Breast epithelium (tissue), 4 donors: ENCODE results near the gene IQCB1. TPM values are rescaled to one million over a fixed set of nuclear protein-coding genes. Genes with fewer than 3 reads are reported as not detected.
"Not testable (repeated sequence)": the region's sequence is repeated elsewhere in the genome, so short reads cannot be mapped to it uniquely, and the experiment has no call there.

Source experiments
- DNase-seq, 2 donors: peaks; one replicate each; pipeline ENCODE4 v3.0.0-alpha.2; 2019; ENCODE audit warnings: low spot score in 2 of 2
- H3K27ac ChIP-seq, 2 donors: fragments of 200-600 bp; sonication (generic) in 1 of 2; one replicate each; pipeline ENCODE4 v1.5.1; 2016 to 2019; ENCODE audit warnings: mild to moderate bottlenecking in 1 of 2
- H3K27me3 ChIP-seq, 2 donors: fragments of 200-600 bp; sonication (generic) in 1 of 2; one replicate each; pipeline versions ENCODE4 v1.5.1 to v1.6.0; 2017 to 2019; ENCODE audit warnings: control low read depth in 1 of 2, mild to moderate bottlenecking in 1 of 2
- H3K36me3 ChIP-seq: fragments of 200-600 bp; one replicate; pipeline ENCODE4 v1.5.1; 2019
- H3K4me1 ChIP-seq, 2 donors: fragments of 200-600 bp; sonication (generic); one replicate each; pipeline ENCODE4 v1.5.1; 2016 to 2019; ENCODE audit warnings: control low read depth in 1 of 2
- H3K4me3 ChIP-seq, 3 donors: fragments of 200-600 bp; sonication (generic); 1 replicate in 2 of 3; 2 replicates in 1 of 3; pipeline ENCODE4 v1.5.1; 2016 to 2019; ENCODE audit warnings: mild to moderate bottlenecking in 3 of 3, moderate library complexity in 2 of 3
- H3K9me3 ChIP-seq, 2 donors: fragments of 200-600 bp; sonication (generic) in 1 of 2; one replicate each; pipeline ENCODE4 v1.5.1; 2016 to 2019; ENCODE audit warnings: control low read depth in 1 of 2
- CTCF ChIP-seq, 3 donors: fragments of 450-650 bp; IDR thresholded peaks; one replicate each; pipeline ENCODE4 v1.5.1; 2016 to 2017; ENCODE audit warnings: antibody characterized with exemption in 3 of 3, mild to moderate bottlenecking in 3 of 3, moderate library complexity in 3 of 3
- POLR2A ChIP-seq: fragments of 450-650 bp; IDR thresholded peaks from one replicate; pipeline ENCODE4 v1.6.1; 2016; ENCODE audit warnings: antibody characterized with exemption, mild to moderate bottlenecking, moderate library complexity
- POLR2AphosphoS5 ChIP-seq, 3 donors: sonication (generic); formaldehyde crosslinking; IDR thresholded peaks; one replicate each; pipeline ENCODE4 v1.6.1; 2017; ENCODE audit warnings: antibody characterized with exemption in 3 of 3
- intact Hi-C: fragments of 100-400 bp; cut with DNase I; formaldehyde crosslinking; loops from one replicate; pipeline ENCODE4 v1.15.1; 2023; ENCODE audit warnings: low total_unique reads
- total RNA-seq, 3 donors: library from RNA; depleted of rRNA; stranded (reverse); fragments of >200 nt; gene quantifications; one replicate each; pipeline ENCODE4 v1.1.0, GENCODE V29; 2016

The IQCB1 gene
- total RNA-seq, 3 donors from 2014 or later = 17.9 to 54.6 (median 28.8) TPM

- TF ChIP-seq POLR2A = no peak
- TF ChIP-seq CTCF (IDR thresholded peaks at IDR 0.05) = no peak
- no peak for TF ChIP-seq POLR2AphosphoS5 (IDR thresholded peaks at IDR 0.05)
- Histone ChIP-seq H3K27me3 (no peaks in the 10 kb centered on the region), H3K9me3 (no peaks in the 10 kb centered on the region), H3K27ac (no peak overlapping the region), H3K4me3 (no peak overlapping the region), H3K36me3 (peaks cover 5% of the 10 kb centered on the region), H3K4me1 (no peaks in the 10 kb centered on the region)
- intact Hi-C loops = no loop called here
- DNase-seq = no peak
Observed at GRCh38 chr3:121794264-121794983, 40.4 kb downstream of the IQCB1 start.

DNA sequence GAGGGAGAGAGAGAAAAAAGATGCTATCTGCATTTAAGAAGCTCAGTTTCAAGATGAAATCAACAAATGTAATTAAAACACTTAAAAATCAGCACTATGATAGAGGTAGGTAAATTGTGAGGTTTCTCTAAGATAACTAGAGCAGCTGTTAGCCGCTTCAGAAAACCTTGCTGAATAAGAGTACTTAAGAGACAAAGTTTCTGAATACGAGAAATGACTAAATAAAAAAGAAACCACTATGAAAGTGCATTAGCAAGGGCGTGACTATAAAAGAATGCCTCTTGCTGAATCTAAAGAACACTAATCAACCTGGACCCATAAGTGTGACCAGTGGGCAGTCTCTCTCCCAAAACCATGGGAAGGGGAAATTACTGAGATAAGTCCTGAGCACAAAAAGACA, 41.8 kb downstream of the IQCB1 start:
- TF ChIP-seq POLR2AphosphoS5 (IDR thresholded peaks at IDR 0.05) (no peak), POLR2A (no peak), CTCF (IDR thresholded peaks at IDR 0.05) (no peak)
- Histone ChIP-seq H3K27me3 (no peaks in the 10 kb centered on the region), H3K36me3 (peaks cover 5% of the 10 kb centered on the region), H3K4me3 (no peak overlapping the region), H3K27ac (no peak overlapping the region), H3K9me3 (no peaks in the 10 kb centered on the region), H3K4me1 (no peaks in the 10 kb centered on the region)
- intact Hi-C loops = no loop called here
- no peak for DNase-seq

DNA sequence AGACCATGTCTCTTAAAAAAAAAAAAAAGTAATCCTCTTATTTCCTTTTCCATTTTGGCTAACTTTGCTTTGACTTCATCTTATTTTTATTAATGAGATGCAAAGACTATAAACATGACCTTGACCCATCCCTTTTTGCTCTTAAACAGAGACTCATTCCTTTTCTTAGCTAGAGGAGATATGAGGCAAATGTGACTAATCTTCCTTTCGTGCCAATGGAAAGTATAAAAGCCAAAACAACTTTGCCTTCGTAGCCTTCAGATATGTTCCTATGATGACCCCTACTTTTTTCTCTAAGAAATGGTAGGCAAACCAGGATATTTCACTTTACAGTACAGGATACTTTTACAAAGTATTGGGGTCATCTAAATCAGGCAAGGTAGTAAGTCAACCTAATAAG, 48.4 kb downstream of the IQCB1 start:
- intact Hi-C loops = no loop called here
- TF ChIP-seq POLR2A (no peak), CTCF (IDR thresholded peaks at IDR 0.05) (no peak), POLR2AphosphoS5 (IDR thresholded peaks at IDR 0.05) (no peak)

GRCh38 chr3:121782784-121783183, 52.1 kb downstream of the IQCB1 start:
- H3K4me3 ChIP-seq, intact Hi-C loops, H3K36me3 ChIP-seq, DNase-seq, H3K4me1 ChIP-seq, H3K9me3 ChIP-seq, H3K27ac ChIP-seq, H3K27me3 ChIP-seq: not testable (repeated sequence)

More for the DNA sequence above, 48.4 kb downstream of the IQCB1 start:
- Histone ChIP-seq H3K27me3 (no peaks in the 10 kb centered on the region), H3K36me3 (no peaks in the 10 kb centered on the region), H3K27ac (no peak overlapping the region), H3K4me3 (no peak overlapping the region), H3K4me1 (no peaks in the 10 kb centered on the region), H3K9me3 (no peaks in the 10 kb centered on the region)
- DNase-seq = no peak

GRCh38 chr3:121781611-121782010, 53.2 kb downstream of the IQCB1 start:
- Histone ChIP-seq H3K27me3 (no peaks in the 10 kb centered on the region), H3K27ac (no peak overlapping the region), H3K4me3 (no peak overlapping the region), H3K36me3 (peaks cover 5% of the 10 kb centered on the region), H3K9me3 (no peaks in the 10 kb centered on the region), H3K4me1 (no peaks in the 10 kb centered on the region)
- no peak for DNase-seq
- intact Hi-C loops = no loop called here
- TF ChIP-seq POLR2A (no peak), POLR2AphosphoS5 (IDR thresholded peaks at IDR 0.05) (no peak), CTCF (IDR thresholded peaks at IDR 0.05) (no peak)

DNA sequence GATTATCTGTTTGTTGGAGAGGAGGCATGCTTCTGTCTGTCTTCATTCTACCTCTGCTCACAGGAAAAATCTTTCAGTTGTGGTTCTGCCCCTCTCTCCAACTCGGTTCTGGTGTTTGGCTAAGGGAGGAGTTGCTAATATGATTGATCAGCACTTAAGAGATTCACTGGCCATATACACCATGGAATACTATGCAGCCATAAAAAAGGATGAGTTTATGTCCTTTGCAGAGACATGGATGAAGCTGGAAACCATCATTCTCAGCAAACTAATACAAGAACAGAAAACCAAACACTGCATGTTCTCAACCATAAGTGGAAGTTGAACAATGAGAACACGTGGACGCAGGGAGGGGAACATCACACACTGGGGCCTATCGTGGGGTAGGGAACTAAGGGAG, 59.8 kb downstream of the IQCB1 start:
- intact Hi-C loops = not testable (repeated sequence)

More for the DNA sequence above, 59.8 kb downstream of the IQCB1 start:
- H3K4me1 ChIP-seq, H3K4me3 ChIP-seq, DNase-seq, H3K27me3 ChIP-seq, H3K36me3 ChIP-seq, H3K27ac ChIP-seq, H3K9me3 ChIP-seq: not testable (repeated sequence)
